H1 (cell line): ENCODE measurements around the gene SLC27A4. TPM values are rescaled to one million over a fixed set of nuclear protein-coding genes. Genes with fewer than 3 reads are reported as not detected.

Experiments
- BACH1 ChIP-seq: IDR thresholded peaks from 2 replicates; pipeline ENCODE4 v1.6.1; 2012; ENCODE audit warnings: low read length, improper control_type of control experiment
- KDM5A ChIP-seq: fragments of 200-600 bp; IDR thresholded peaks from 2 replicates; pipeline ENCODE4 v1.7.1; 2012; ENCODE audit warnings: mild to moderate bottlenecking, low read length, inconsistent platforms, mixed read lengths
- polyA plus RNA-seq, 7 experiments: library from polyadenylated mRNA; depleted of rRNA in 3 of 7; stranded (reverse) in 5 of 7; unstranded in 2 of 7; fragments of >200 nt in 5 of 7; fragments of 200-250 nt in 2 of 7; gene quantifications; 1 replicate in 5 of 7; 2 replicates in 1 of 7; 4 replicates in 1 of 7; pipeline versions ENCODE4 v1.2.1 to v1.2.3, GENCODE V29; 2011 to 2013; ENCODE audit warnings: missing spikeins in 2 of 7, mixed read lengths in 2 of 7
- total RNA-seq: library from RNA; stranded (reverse); fragmentation: NEBNext Ultra II Directional; extraction: Animal tissue kit (Norgen Biotek cat#: 25700); gene quantifications from 2 replicates; pipeline ENCODE4 v1.2.1, GENCODE V29; 2021

SLC27A4 gene
- total and polyA plus RNA-seq, 2 of the 8 experiments (the other 6 are each of a cell fraction or from before 2014, with no cell fraction given), result 14.9 to 20.5 TPM

GRCh38 chr9:128390813-128391711 lies 50.7 kb downstream of the SLC27A4 start (continued):
- no peak for TF ChIP-seq BACH1
- TF ChIP-seq KDM5A, result no peak
